GM12891 (cell line): ENCODE measurements around the gene MTPN.

Experiments
- POLR2A ChIP-seq: IDR thresholded peaks from 2 replicates; pipeline ENCODE4 v1.6.1; 2011; ENCODE audit warnings: low read depth, low read length, control low read depth
- POLR2AphosphoS5 ChIP-seq: IDR thresholded peaks from 2 replicates; pipeline ENCODE4 v1.6.1; 2011; ENCODE audit warnings: low read depth, low read length, control low read depth
- SPI1 ChIP-seq: IDR thresholded peaks from 2 replicates; pipeline ENCODE4 v1.6.1; 2011; ENCODE audit warnings: low read depth, low read length, control low read depth
- TAF1 ChIP-seq: IDR thresholded peaks from 2 replicates; pipeline ENCODE4 v1.6.1; 2011; ENCODE audit warnings: low read depth, low read length, control low read depth

DNA sequence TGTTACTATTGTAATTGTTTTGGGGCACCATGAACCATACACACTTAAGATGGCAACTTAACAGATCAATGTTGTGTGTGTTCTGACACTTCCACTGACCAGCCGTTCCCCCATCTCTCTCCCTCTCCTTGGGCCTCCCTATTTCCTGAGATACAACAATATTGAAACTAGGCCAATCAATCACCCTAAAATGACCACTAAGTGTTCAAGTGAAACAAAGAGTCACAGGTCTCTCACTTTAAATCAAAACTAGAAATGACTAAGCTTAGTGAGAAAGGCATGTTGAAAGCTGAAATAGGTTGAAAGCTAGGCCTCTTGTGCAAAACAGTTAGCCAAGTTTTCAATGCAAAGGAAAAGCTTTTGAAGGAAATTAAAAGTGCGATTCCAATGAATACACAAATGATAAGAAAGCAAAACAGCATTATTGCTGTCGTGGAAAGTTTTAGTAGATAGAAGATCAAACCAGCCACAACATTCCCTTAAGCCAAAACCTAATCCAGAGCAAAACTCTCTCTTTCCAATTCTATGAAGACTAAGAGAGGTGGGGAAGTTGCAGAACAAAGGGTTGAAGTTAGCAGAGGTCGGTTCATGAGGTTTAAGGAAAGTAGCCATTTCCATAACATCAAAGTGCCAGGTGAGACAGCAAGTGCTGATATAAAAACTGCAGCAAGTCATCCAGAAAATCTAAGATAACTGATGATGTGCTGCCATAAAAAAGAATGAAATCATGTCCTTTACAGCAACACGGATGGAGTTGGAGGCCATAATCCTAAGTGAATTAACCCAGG, 90.6 kb downstream of the MTPN start:
- TF ChIP-seq POLR2A = no peak
- no peak for TF ChIP-seq TAF1
- TF ChIP-seq POLR2AphosphoS5 = no peak
- TF ChIP-seq SPI1 = no peak
